ENCODE data around the gene PHKG2. TPM values are rescaled to one million over a fixed set of nuclear protein-coding genes. Genes with fewer than 3 reads are reported as not detected.
A peak's percentile ranks its signal among the peaks of the same experiment; 100 is the strongest.

The PHKG2 gene
- polyA plus RNA-seq, 1 experiment, result 21.7 TPM

DNA sequence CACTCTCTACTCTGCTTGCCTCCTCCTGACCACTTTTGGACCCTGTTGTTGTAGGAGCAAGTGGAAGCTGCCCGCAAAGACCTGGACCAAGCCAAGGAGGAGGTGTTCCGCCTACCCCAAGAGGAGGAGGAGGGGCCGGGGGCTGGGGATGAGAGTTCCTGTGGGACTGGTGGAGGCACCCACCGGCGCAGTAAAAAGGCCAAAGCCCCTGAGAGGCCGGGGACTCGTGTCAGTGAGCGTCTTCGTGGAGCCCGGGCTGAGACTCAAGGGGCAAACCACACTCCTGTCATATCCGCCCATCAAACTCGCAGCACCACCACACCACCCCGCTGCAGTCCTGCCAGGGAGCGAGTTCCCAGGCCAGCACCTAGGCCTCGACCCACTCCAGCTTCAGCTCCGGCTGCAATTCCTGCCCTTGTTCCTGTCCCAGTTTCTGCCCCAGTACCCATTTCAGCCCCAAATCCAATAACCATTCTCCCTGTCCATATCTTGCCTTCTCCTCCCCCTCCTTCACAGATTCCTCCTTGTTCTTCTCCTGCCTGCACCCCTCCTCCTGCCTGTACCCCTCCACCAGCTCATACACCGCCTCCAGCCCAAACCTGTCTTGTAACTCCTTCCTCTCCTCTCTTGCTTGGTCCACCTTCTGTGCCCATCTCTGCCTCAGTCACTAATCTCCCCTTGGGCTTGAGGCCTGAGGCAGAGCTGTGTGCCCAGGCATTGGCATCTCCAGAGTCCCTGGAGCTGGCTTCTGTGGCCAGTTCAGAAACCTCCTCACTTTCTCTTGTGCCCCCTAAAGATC lies 11.0 kb upstream of the PHKG2 start:
- DNase-seq (ENCODE audit: low read depth, low spot score), result no peak
- no peak for TF ChIP-seq CTCF (IDR thresholded peaks at IDR 0.05; ENCODE audit: low read depth, low read length)

GRCh38 chr16:30737794-30738648 lies 10.2 kb upstream of the PHKG2 start:
- CTCF ChIA-PET, result no interaction called here
- Histone ChIP-seq H3K4me3 (ENCODE audit: low read depth, low read length) (no peak overlapping the region), H3K9me3 (ENCODE audit: control insufficient read depth, insufficient read depth, low read length) (no peaks in the 10 kb centered on the region), H3K27ac (ENCODE audit: low read depth, low read length) (no peak overlapping the region), H3K27me3 (ENCODE audit: control insufficient read depth, insufficient read depth, low read length) (no peaks in the 10 kb centered on the region)
- POLR2A ChIA-PET, result interaction anchor here (2.0 kb wide), 1 partner anchor 10 kb away, joined by 5 read pairs; the partner anchor contains the start of gene PHKG2
- TF ChIP-seq CTCF (IDR thresholded peaks at IDR 0.05; ENCODE audit: low read depth, low read length), result no peak
- DNase-seq (ENCODE audit: low read depth, low spot score), result no peak

More for the DNA sequence above, 11.0 kb upstream of the PHKG2 start:
- ChIA-PET POLR2A (interaction anchor here (2.0 kb wide), 1 partner anchor 11 kb away, joined by 5 read pairs; the partner anchor contains the start of gene PHKG2), CTCF (no interaction called here)
- Histone ChIP-seq H3K27me3 (ENCODE audit: control insufficient read depth, insufficient read depth, low read length) (no peaks in the 10 kb centered on the region), H3K4me3 (ENCODE audit: low read depth, low read length) (no peak overlapping the region), H3K9me3 (ENCODE audit: control insufficient read depth, insufficient read depth, low read length) (no peaks in the 10 kb centered on the region), H3K27ac (ENCODE audit: low read depth, low read length) (no peak overlapping the region)

- no peak for TF ChIP-seq CTCF (IDR thresholded peaks at IDR 0.05; ENCODE audit: low read depth, low read length)
- H3K4me3 ChIP-seq (ENCODE audit: low read depth, low read length), result no peak overlapping the region
- ChIA-PET CTCF (no interaction called here), POLR2A (interaction anchor here (0.7 to 2.0 kb wide), 2 partner anchors 9 to 983 kb away, joined by 4 to 5 read pairs; partner anchors contain the start of gene PHKG2)
- no peaks in the 10 kb centered on the region for H3K27me3 ChIP-seq (ENCODE audit: control insufficient read depth, insufficient read depth, low read length)
- peak overlapping the region; percentile 39 for H3K27ac ChIP-seq (ENCODE audit: low read depth, low read length)
- DNase-seq (ENCODE audit: low read depth, low spot score), result no peak
- H3K9me3 ChIP-seq (ENCODE audit: control insufficient read depth, insufficient read depth, low read length), result no peaks in the 10 kb centered on the region
These were observed 9.0 kb upstream of the PHKG2 start for GRCh38 chr16:30738984-30739951.

- Histone ChIP-seq H3K27ac (ENCODE audit: low read depth, low read length) (peak overlapping the region; percentile 69), H3K9me3 (ENCODE audit: control insufficient read depth, insufficient read depth, low read length) (no peaks in the 10 kb centered on the region), H3K4me3 (ENCODE audit: low read depth, low read length) (no peak overlapping the region), H3K27me3 (ENCODE audit: control insufficient read depth, insufficient read depth, low read length) (no peaks in the 10 kb centered on the region)
- CTCF ChIA-PET, result no interaction called here
- DNase-seq (ENCODE audit: low read depth, low spot score), result no peak
- POLR2A ChIA-PET, result no interaction called here
- TF ChIP-seq CTCF (IDR thresholded peaks at IDR 0.05; ENCODE audit: low read depth, low read length), result no peak
These were observed 7.6 kb upstream of the PHKG2 start for GRCh38 chr16:30740364-30741251.
